Measurements from ENCODE around the gene FRMPD1. TPM values are rescaled to one million over a fixed set of nuclear protein-coding genes. Genes with fewer than 3 reads are reported as not detected.
A peak's percentile ranks its signal among the peaks of the same experiment; 100 is the strongest.

The FRMPD1 gene
- total and polyA plus RNA-seq, 10 of the 15 experiments (the other 5 are each of a cell fraction or from before 2014, with no cell fraction given) = 0.01 to 0.08 (median 0.05) TPM; not detected in 6

GRCh38 chr9:37753489-37754190, 102.9 kb downstream of the FRMPD1 start, which contains the start of gene TRMT10B (continued):
- peak in 1 of 2 experiments; percentile 84; a peak in 2 of 3 replicates for TF ChIP-seq EGR1 (IDR thresholded peaks at IDR 0.05; ENCODE audit: borderline replicate concordance in 1 of 2, low read depth in 2 of 2, low read length in 2 of 2)

GRCh38 chr9:37758747-37759146, 108.0 kb downstream of the FRMPD1 start:
- ChIA-PET SMC1A (ENCODE audit: uncharacterized antibody, unreplicated experiment) (no interaction called here), RAD21 (ENCODE audit: unreplicated experiment) (no interaction called here), CTCF (interaction anchor here (0.7 to 1.4 kb wide), 2 partner anchors 9 to 11 kb away, joined by 4 to 5 read pairs; no protein-coding TSS in a partner anchor), POLR2A (no interaction called here)
- no peaks in the 10 kb centered on the region; a peak in 1 of 4 replicates for H3K27me3 ChIP-seq (replicated peaks in 1 of 2; ENCODE audit: control insufficient read depth in 2 of 2, insufficient read depth in 2 of 2, low read length in 1 of 2)
- in situ Hi-C loops (cut with MboI) = no loop called here
- H2AFZ ChIP-seq (ENCODE audit: control insufficient read depth, low read depth, low read length) = no peak overlapping the region
- no peak overlapping the region for H3K27ac ChIP-seq (ENCODE audit: control insufficient read depth, insufficient read depth)
- TF ChIP-seq HDGF (IDR thresholded peaks at IDR 0.05) (no peak), FOXM1 (IDR thresholded peaks at IDR 0.05; ENCODE audit: low read depth, low read length) (no peak), NR2F1 (conservative IDR thresholded peaks at IDR 0.05) (no peak), ZSCAN29 (IDR thresholded peaks at IDR 0.05) (no peak), ZNF217 (IDR thresholded peaks at IDR 0.05) (no peak)
- H4K20me1 ChIP-seq (ENCODE audit: control insufficient read depth, insufficient read depth) = no peaks in the 10 kb centered on the region
- no peak overlapping the region for H3K9ac ChIP-seq (ENCODE audit: control insufficient read depth, insufficient read depth, low read length)
- BruUV-seq (replicated peaks) = no TSS peak
- H3K4me3 ChIP-seq = no peak overlapping the region
- H3K4me1 ChIP-seq (ENCODE audit: control insufficient read depth, insufficient read depth, low read length) = peaks cover 4% of the 10 kb centered on the region; the same call in 1 of the 2 replicates
- ATAC-seq (no peak), FAIRE-seq (no peak), DNase-seq (ENCODE audit: low read depth, low spot score) (no peak)
- peaks cover 10% of the 10 kb centered on the region for H3K79me2 ChIP-seq (ENCODE audit: control insufficient read depth, insufficient read depth, low read length)
- no peaks in the 10 kb centered on the region for H3K36me3 ChIP-seq (ENCODE audit: control insufficient read depth in 2 of 2, insufficient read depth in 2 of 2, low read length in 1 of 2)
- intact Hi-C loops (cut with micrococcal nuclease; ENCODE audit: unreplicated experiment) = no loop called here
- H3K9me3 ChIP-seq (replicated peaks; ENCODE audit: control insufficient read depth, insufficient read depth, low read length) = no peaks in the 10 kb centered on the region
- 100% methylated on average over 3 of the region's 3 CpGs for WGBS (ENCODE audit: insufficient coverage, insufficient replicate concordance, low lambda C conversion rate, missing lambda C conversion rate)
- no peak overlapping the region for H3K4me2 ChIP-seq (ENCODE audit: control insufficient read depth, insufficient read depth)

Data from GM12878 (cell line).